Neural progenitor cell (in vitro differentiated cells): ENCODE results near the gene ZMIZ1. TPM values are rescaled to one million over a fixed set of nuclear protein-coding genes. Genes with fewer than 3 reads are reported as not detected.
"Not testable (repeated sequence)": the region's sequence is repeated elsewhere in the genome, so short reads cannot be mapped to it uniquely, and the experiment has no call there.

Experiments used
- DNase-seq: peaks from one replicate; pipeline ENCODE4 v3.0.0-alpha.2; 2016; ENCODE audit warnings: low spot score
- H2AFZ ChIP-seq: fragments of 200-600 bp; sonication (generic); replicated peaks from 2 replicates; pipeline ENCODE4 v1.6.1; 2016; ENCODE audit warnings: antibody characterized with exemption
- H3F3A ChIP-seq: fragments of 200-600 bp; sonication (generic); 2 replicates; pipeline ENCODE4 v1.6.1; 2016; ENCODE audit warnings: antibody characterized with exemption, low read depth
- H3K27ac ChIP-seq: fragments of 200-600 bp; sonication (generic); 2 replicates; pipeline ENCODE4 v1.5.1; 2016; ENCODE audit warnings: mild to moderate bottlenecking
- H3K27me3 ChIP-seq: fragments of 200-600 bp; sonication (generic); 2 replicates; pipeline ENCODE4 v1.6.1; 2016; ENCODE audit warnings: mild to moderate bottlenecking, moderate library complexity
- H3K36me3 ChIP-seq: fragments of 200-600 bp; sonication (generic); 2 replicates; pipeline ENCODE4 v1.5.1; 2016
- H3K4me1 ChIP-seq: fragments of 200-600 bp; sonication (generic); 2 replicates; pipeline ENCODE4 v1.6.1; 2016; ENCODE audit warnings: mixed run types
- H3K4me2 ChIP-seq: fragments of 200-600 bp; sonication (generic); 2 replicates; pipeline ENCODE4 v1.6.1; 2016
- H3K4me3 ChIP-seq: fragments of 200-600 bp; sonication (generic); 2 replicates; pipeline ENCODE4 v1.5.1; 2016
- H3K79me2 ChIP-seq: fragments of 200-600 bp; sonication (generic); 2 replicates; pipeline ENCODE4 v1.6.1; 2016; ENCODE audit warnings: low read depth
- H3K9ac ChIP-seq: fragments of 200-600 bp; sonication (generic); 2 replicates; pipeline ENCODE4 v1.6.1; 2016
- H3K9me3 ChIP-seq: fragments of 200-600 bp; sonication (generic); 2 replicates; pipeline ENCODE4 v1.5.1; 2016; ENCODE audit warnings: low read depth
- H4K20me1 ChIP-seq: fragments of 200-600 bp; sonication (generic); 2 replicates; pipeline ENCODE4 v1.6.1; 2016; ENCODE audit warnings: low read depth
- H3K27ac Mint-ChIP-seq: 3 replicates; pipeline ENCODE4 v1.8.0; 2021; ENCODE audit warnings: mixed read lengths
- H3K27me3 Mint-ChIP-seq: 2 replicates; pipeline ENCODE4 v1.8.0; 2022; ENCODE audit warnings: low read depth, mild to moderate bottlenecking, inconsistent platforms, moderate library complexity, mixed read lengths; ENCODE audit not compliant: insufficient read depth
- H3K36me3 Mint-ChIP-seq: 3 replicates; pipeline ENCODE4 v1.8.0; 2021; ENCODE audit warnings: mixed read lengths
- H3K4me1 Mint-ChIP-seq: 3 replicates; pipeline ENCODE4 v1.8.0; 2021; ENCODE audit warnings: mixed read lengths
- H3K4me3 Mint-ChIP-seq: 3 replicates; pipeline ENCODE4 v1.8.0; 2021; ENCODE audit warnings: mild to moderate bottlenecking, moderate library complexity, mixed read lengths
- H3K9me3 Mint-ChIP-seq: 3 replicates; pipeline ENCODE4 v1.8.0; 2020; ENCODE audit warnings: mixed read lengths
- EZH2 ChIP-seq: fragments of 200-600 bp; sonication (generic); IDR thresholded peaks from 2 replicates; pipeline ENCODE4 v1.6.1; 2017; ENCODE audit warnings: antibody characterized with exemption, mild to moderate bottlenecking, moderate library complexity
- EZH2phosphoT487 ChIP-seq: fragments of 200-600 bp; sonication (generic); IDR thresholded peaks from 2 replicates; pipeline ENCODE4 v1.6.1; 2017; ENCODE audit warnings: antibody characterized with exemption
- total RNA-seq: library from RNA; depleted of rRNA; stranded (reverse); fragments of >200 nt; gene quantifications from 2 replicates; pipeline ENCODE4 v1.2.3, GENCODE V29; 2015; ENCODE audit warnings: low replicate concordance
- TF ChIP-seq, protein P1 (sequence below): fragments of 200-600 bp; sonication (generic); IDR thresholded peaks from 2 replicates; pipeline ENCODE4 v1.5.1; 2017; ENCODE audit warnings: antibody characterized with exemption, mild to moderate bottlenecking

ZMIZ1 gene
- total RNA-seq, 1 donor from 2014 or later, result 5.8 TPM

DNA sequence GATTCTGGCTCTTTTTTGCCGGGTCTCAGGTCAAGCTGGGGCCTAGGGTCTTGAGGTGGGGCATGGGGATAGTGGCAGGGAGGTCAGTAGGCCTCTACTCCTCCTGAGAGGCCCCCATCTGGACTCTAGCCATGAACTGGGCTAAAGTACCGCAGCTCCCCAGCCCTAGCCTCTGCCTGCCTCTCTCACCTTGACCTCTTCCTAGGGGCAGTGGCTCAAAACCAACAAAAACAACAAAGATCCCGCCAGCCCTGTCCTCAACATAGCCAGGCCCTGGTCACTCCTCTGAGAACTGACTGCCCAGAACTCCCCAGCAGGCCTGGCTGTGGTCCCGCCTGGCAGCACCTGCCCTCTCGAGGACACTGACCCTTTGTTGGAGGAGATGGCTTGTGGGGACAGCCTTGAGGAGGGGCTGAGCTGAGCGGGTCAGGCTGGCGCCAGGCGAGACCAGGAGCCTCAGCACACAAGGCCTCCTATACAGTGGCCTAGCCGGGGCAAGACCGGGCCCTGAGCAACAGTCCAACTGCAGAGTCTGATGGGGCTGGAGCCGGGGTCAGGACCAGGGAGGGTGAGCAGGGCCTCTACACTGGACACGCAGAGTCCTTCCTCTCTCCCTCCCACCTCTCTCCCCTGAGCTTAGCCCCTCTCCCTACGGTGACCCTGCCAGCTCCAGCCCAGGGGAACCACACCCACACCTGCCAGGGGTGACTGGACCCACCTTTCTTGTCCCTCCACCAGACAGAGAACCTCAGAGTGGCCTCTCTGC, 266.9 kb downstream of the ZMIZ1 start:
- H3K79me2 ChIP-seq, result no peaks in the 10 kb centered on the region
- no peak overlapping the region for H3K4me2 ChIP-seq
- no peak for DNase-seq
- H3K9me3 Mint-ChIP-seq, result peaks cover 7% of the 10 kb centered on the region
- no peaks in the 10 kb centered on the region for H4K20me1 ChIP-seq
- H3K9me3 ChIP-seq, result no peaks in the 10 kb centered on the region
- H3K36me3 ChIP-seq, result no peaks in the 10 kb centered on the region
- H3K4me1 ChIP-seq, result peaks cover 6% of the 10 kb centered on the region
- TF ChIP-seq, protein P1, sequence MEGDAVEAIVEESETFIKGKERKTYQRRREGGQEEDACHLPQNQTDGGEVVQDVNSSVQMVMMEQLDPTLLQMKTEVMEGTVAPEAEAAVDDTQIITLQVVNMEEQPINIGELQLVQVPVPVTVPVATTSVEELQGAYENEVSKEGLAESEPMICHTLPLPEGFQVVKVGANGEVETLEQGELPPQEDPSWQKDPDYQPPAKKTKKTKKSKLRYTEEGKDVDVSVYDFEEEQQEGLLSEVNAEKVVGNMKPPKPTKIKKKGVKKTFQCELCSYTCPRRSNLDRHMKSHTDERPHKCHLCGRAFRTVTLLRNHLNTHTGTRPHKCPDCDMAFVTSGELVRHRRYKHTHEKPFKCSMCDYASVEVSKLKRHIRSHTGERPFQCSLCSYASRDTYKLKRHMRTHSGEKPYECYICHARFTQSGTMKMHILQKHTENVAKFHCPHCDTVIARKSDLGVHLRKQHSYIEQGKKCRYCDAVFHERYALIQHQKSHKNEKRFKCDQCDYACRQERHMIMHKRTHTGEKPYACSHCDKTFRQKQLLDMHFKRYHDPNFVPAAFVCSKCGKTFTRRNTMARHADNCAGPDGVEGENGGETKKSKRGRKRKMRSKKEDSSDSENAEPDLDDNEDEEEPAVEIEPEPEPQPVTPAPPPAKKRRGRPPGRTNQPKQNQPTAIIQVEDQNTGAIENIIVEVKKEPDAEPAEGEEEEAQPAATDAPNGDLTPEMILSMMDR, result no peak
- TF ChIP-seq EZH2 (no peak), EZH2phosphoT487 (no peak)
- H3K36me3 Mint-ChIP-seq, result no peaks in the 10 kb centered on the region
- no peak overlapping the region for H3K9ac ChIP-seq
- no peak overlapping the region for H3K4me3 ChIP-seq
- no peak overlapping the region for H3K27ac ChIP-seq
- H3K4me1 Mint-ChIP-seq, result peaks cover 15% of the 10 kb centered on the region
- H3F3A ChIP-seq, result peaks cover 6% of the 10 kb centered on the region
- H3K4me3 Mint-ChIP-seq, result no peak overlapping the region
- H3K27ac Mint-ChIP-seq, result peak overlapping the region; percentile 82
- no peak overlapping the region for H2AFZ ChIP-seq
- peaks cover 9% of the 10 kb centered on the region for H3K27me3 Mint-ChIP-seq
- H3K27me3 ChIP-seq, result no peaks in the 10 kb centered on the region

GRCh38 chr10:79336276-79336675, 267.5 kb downstream of the ZMIZ1 start:
- Histone ChIP-seq H3K4me3 (no peak overlapping the region), H3K79me2 (no peaks in the 10 kb centered on the region), H3K9ac (no peak overlapping the region), H3K4me1 (peaks cover 6% of the 10 kb centered on the region), H3K27me3 (no peaks in the 10 kb centered on the region), H4K20me1 (no peaks in the 10 kb centered on the region), H3K4me2 (no peak overlapping the region), H3K36me3 (no peaks in the 10 kb centered on the region), H2AFZ (no peak overlapping the region), H3K9me3 (no peaks in the 10 kb centered on the region), H3F3A (peaks cover 6% of the 10 kb centered on the region), H3K27ac (no peak overlapping the region)
- no peak overlapping the region for H3K27ac Mint-ChIP-seq
- no peak for DNase-seq
- TF ChIP-seq, protein P1, result no peak
- TF ChIP-seq EZH2phosphoT487, result no peak
- no peak for TF ChIP-seq EZH2
- peaks cover 15% of the 10 kb centered on the region for H3K4me1 Mint-ChIP-seq
- peaks cover 7% of the 10 kb centered on the region for H3K9me3 Mint-ChIP-seq
- H3K36me3 Mint-ChIP-seq, result no peaks in the 10 kb centered on the region
- peaks cover 9% of the 10 kb centered on the region for H3K27me3 Mint-ChIP-seq
- H3K4me3 Mint-ChIP-seq, result no peak overlapping the region

DNA sequence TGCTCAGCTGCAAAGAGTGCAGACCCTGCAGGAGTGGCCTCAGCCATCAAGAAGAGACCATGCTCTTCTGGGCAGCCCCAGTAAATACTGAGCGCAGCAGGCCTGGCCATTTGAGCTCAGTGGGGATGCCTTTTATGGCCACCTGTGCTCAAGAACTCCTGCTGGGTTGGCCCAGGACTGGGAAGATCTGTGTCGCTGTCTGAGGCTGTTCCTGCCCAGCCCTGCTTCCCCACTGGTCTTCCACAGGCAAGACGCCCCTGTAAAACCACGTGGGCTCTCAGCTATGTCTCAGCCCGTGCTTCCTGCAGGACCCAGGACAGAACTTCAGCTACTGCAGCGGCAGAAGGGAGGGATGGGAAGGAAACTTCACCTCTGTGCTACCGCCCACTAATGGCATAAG, 268.0 kb downstream of the ZMIZ1 start:
- TF ChIP-seq EZH2 (no peak), EZH2phosphoT487 (no peak)
- TF ChIP-seq, protein P1, result no peak
- Histone ChIP-seq H3F3A (peaks cover 6% of the 10 kb centered on the region), H3K9ac (no peak overlapping the region), H3K9me3 (no peaks in the 10 kb centered on the region), H3K4me2 (no peak overlapping the region), H4K20me1 (no peaks in the 10 kb centered on the region), H3K27me3 (no peaks in the 10 kb centered on the region), H3K4me1 (peaks cover 6% of the 10 kb centered on the region), H3K79me2 (no peaks in the 10 kb centered on the region), H3K36me3 (no peaks in the 10 kb centered on the region), H3K27ac (no peak overlapping the region), H2AFZ (no peak overlapping the region), H3K4me3 (no peak overlapping the region)
- Mint-ChIP-seq H3K36me3 (no peaks in the 10 kb centered on the region), H3K9me3 (peaks cover 7% of the 10 kb centered on the region), H3K4me1 (peaks cover 15% of the 10 kb centered on the region), H3K27me3 (peaks cover 9% of the 10 kb centered on the region), H3K27ac (no peak overlapping the region), H3K4me3 (no peak overlapping the region)
- DNase-seq, result no peak

DNA sequence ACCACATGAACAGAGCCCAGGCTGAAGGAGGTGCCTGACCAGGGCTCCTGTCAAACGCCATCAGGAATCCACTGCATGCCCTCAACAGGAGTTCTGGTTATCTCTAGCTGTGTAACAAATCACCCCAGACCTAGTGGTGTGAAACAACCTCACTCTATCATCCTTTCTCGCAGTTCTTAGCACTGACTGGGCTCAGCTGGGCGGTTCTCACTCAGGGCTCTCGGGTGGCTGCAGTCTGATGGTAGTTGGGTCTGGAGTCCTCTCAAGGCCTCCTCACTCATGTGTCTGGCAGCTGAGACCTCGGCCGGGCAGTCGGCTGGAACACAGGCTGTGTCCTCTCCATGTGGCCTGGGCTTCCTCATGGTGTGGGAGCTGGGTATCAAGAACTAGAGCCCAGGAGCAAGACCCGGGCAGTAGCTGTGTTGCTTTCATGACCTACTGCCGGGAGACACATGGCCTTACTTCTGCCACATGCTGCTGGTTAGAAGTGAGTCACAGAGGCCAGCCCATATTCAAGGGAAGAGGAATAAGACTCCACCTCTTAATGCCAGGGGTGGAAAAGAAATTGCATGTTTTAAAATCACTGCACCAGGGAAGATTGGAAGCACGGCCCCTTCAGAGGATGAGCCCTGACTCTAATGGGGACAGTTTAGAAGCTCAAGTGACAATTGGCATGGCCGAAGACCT, 269.2 kb downstream of the ZMIZ1 start:
- H3K4me2 ChIP-seq, H3K27ac ChIP-seq, H3K27me3 ChIP-seq, H3K36me3 Mint-ChIP-seq, H3K4me3 ChIP-seq, H3K9me3 ChIP-seq, H3K9me3 Mint-ChIP-seq, H3K27me3 Mint-ChIP-seq, H3K4me3 Mint-ChIP-seq, H3K4me1 ChIP-seq, H3F3A ChIP-seq, H2AFZ ChIP-seq, H3K27ac Mint-ChIP-seq, DNase-seq, H4K20me1 ChIP-seq, H3K9ac ChIP-seq, H3K79me2 ChIP-seq, H3K36me3 ChIP-seq: not testable (repeated sequence)
- peaks cover 15% of the 10 kb centered on the region for H3K4me1 Mint-ChIP-seq
